Muscle of leg (tissue), 11 donors: ENCODE results near the gene POGLUT3. TPM values are rescaled to one million over a fixed set of nuclear protein-coding genes. Genes with fewer than 3 reads are reported as not detected.

Experiments
- DNase-seq: peaks from one replicate; pipeline ENCODE4 v3.0.0; 2013
- H3K27ac ChIP-seq: one replicate; pipeline ENCODE4 v1.5.1; 2013; ENCODE audit warnings: mild to moderate bottlenecking, low read length, control low read depth
- H3K27me3 ChIP-seq: one replicate; pipeline ENCODE4 v1.6.1; 2013; ENCODE audit warnings: low read length; ENCODE audit not compliant: control insufficient read depth, insufficient read depth
- H3K36me3 ChIP-seq: one replicate; pipeline ENCODE4 v1.6.1; 2013; ENCODE audit warnings: low read length; ENCODE audit not compliant: control insufficient read depth, insufficient read depth
- H3K4me1 ChIP-seq: one replicate; pipeline ENCODE4 v1.6.1; 2013; ENCODE audit warnings: low read length; ENCODE audit not compliant: control insufficient read depth, insufficient read depth
- H3K4me3 ChIP-seq: one replicate; pipeline ENCODE4 v1.5.1; 2013; ENCODE audit warnings: low read length, control low read depth
- H3K9me3 ChIP-seq: replicated peaks from 2 replicates; pipeline ENCODE4 v1.6.1; 2013; ENCODE audit warnings: low read depth, low read length; ENCODE audit not compliant: control insufficient read depth
- WGBS: methylation state at CpG from one replicate; pipeline ENCODE4 v1.1.5; 2013; ENCODE audit warnings: missing lambda C conversion rate; ENCODE audit not compliant: insufficient coverage; 5-methylcytosine and 5-hydroxymethylcytosine counted together
- polyA plus RNA-seq, 8 donors: library from polyadenylated mRNA; unstranded; fragments of 120-200 nt; gene quantifications; one replicate each; pipeline versions ENCODE4 v1.2.1 to v1.2.3, GENCODE V29; 2013; ENCODE audit warnings: inconsistent platforms in 1 of 8, low replicate concordance in 1 of 8; ENCODE audit not compliant: insufficient read length in 8 of 8, insufficient read depth in 1 of 8
- total RNA-seq: library from RNA; stranded (reverse); fragments of 120-200 nt; gene quantifications from one replicate; pipeline ENCODE4 v1.2.4, GENCODE V29; 2013

The POGLUT3 gene
- total and polyA plus RNA-seq, 9 donors = 41.2 to 81.2 (median 56.1) TPM

GRCh38 chr11:108534274-108534882 lies 36.2 kb upstream of the POGLUT3 start:
- DNase-seq = no peak
- Histone ChIP-seq H3K36me3 (no peaks in the 10 kb centered on the region), H3K4me1 (no peaks in the 10 kb centered on the region), H3K27me3 (no peaks in the 10 kb centered on the region), H3K9me3 (no peaks in the 10 kb centered on the region), H3K27ac (no peak overlapping the region), H3K4me3 (no peak overlapping the region)
- WGBS = no CpG with 5 or more reads among the region's 2 CpGs

DNA sequence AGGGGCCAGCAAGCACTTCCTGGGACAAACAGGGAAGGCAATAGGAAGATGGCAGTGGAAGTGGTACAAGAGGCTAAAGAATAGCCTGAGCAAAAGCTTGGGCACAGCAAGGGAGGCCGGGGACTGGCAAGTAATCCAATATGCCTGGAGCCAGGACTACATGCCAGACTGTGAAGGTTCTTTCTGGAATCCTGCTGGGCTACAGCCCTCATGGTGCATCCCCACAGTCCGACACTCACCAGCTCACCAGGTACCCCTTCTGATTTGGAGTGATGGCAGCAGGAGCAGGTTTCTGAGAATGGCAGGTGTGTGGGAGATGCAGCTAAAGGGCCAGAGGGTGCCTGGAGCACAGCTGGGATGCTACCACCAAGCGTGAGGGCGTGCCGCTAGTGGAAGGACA lies 32.2 kb upstream of the POGLUT3 start:
- WGBS = 96% methylated on average over 4 of the region's 5 CpGs
- no peak overlapping the region for H3K4me3 ChIP-seq
- no peak for DNase-seq
- H3K27me3 ChIP-seq = no peaks in the 10 kb centered on the region
- no peaks in the 10 kb centered on the region for H3K9me3 ChIP-seq
- H3K4me1 ChIP-seq = no peaks in the 10 kb centered on the region
- no peak overlapping the region for H3K27ac ChIP-seq
- no peaks in the 10 kb centered on the region for H3K36me3 ChIP-seq

GRCh38 chr11:108527382-108527781 lies 29.2 kb upstream of the POGLUT3 start:
- Histone ChIP-seq H3K27me3 (no peaks in the 10 kb centered on the region), H3K9me3 (no peaks in the 10 kb centered on the region), H3K4me3 (no peak overlapping the region), H3K4me1 (no peaks in the 10 kb centered on the region), H3K27ac (no peak overlapping the region), H3K36me3 (no peaks in the 10 kb centered on the region)
- no peak for DNase-seq
- 76% methylated on average over 4 of the region's 6 CpGs for whole genome bisulfite sequencing

- Histone ChIP-seq H3K4me3 (no peak overlapping the region), H3K36me3 (no peaks in the 10 kb centered on the region), H3K27me3 (no peaks in the 10 kb centered on the region), H3K27ac (no peak overlapping the region), H3K4me1 (no peaks in the 10 kb centered on the region), H3K9me3 (no peaks in the 10 kb centered on the region)
- WGBS = 80% methylated on average over 1 of the region's 1 CpG
- no peak for DNase-seq
Observed at GRCh38 chr11:108525161-108525560, 27.0 kb upstream of the POGLUT3 start.

- DNase-seq = no peak
- no peak overlapping the region for H3K4me3 ChIP-seq
- no peaks in the 10 kb centered on the region for H3K36me3 ChIP-seq
- no peaks in the 10 kb centered on the region for H3K9me3 ChIP-seq
- H3K27ac ChIP-seq = no peak overlapping the region
- H3K4me1 ChIP-seq = no peaks in the 10 kb centered on the region
- H3K27me3 ChIP-seq = no peaks in the 10 kb centered on the region
Observed at GRCh38 chr11:108524422-108524821, 26.2 kb upstream of the POGLUT3 start.

DNA sequence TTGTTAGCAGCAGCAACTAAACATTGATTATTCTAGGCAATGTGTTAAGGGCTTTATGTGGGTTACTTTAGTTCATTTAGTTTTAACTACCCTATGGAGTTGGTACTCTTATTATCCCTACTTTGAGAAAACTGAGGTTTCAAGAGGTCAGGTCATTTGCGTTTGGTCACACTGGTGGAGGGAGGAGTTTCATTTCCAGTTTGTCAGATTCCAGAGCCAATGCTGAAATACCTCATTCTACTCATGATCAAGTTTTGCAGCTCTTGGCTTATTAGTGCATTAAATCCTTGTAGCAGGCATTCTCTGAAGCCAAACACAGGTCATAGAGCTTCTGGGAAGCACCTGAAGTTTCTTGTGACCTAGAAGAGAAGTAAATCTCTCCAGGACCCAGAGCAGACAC lies 24.1 kb upstream of the POGLUT3 start:
- Histone ChIP-seq H3K4me1 (no peaks in the 10 kb centered on the region), H3K9me3 (no peaks in the 10 kb centered on the region), H3K4me3 (no peak overlapping the region), H3K27ac (no peak overlapping the region), H3K36me3 (no peaks in the 10 kb centered on the region), H3K27me3 (no peaks in the 10 kb centered on the region)
- WGBS = no CpG with 5 or more reads among the region's 1 CpG
- no peak for DNase-seq

DNA sequence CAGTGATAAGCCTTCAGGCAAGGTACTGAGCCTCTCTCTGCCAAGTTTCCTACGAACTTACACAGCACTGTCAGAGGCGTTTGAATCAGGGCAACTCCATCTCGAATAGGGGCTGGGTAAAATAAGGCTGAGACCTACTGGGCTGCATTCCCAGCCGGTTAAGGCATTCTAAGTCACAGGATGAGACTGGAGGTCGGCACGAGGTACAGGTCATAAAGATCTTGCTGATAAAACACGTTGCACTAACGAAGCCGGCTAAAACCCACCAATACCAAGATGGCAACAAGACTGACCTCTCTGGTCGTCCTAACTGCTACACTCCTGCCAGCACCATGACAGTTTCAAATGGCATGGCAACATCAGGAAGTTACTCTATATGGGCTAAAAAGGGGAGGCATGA lies 20.4 kb upstream of the POGLUT3 start:
- WGBS = 50% methylated on average over 9 of the region's 10 CpGs
- no peak overlapping the region for H3K4me3 ChIP-seq
- no peak overlapping the region for H3K27ac ChIP-seq
- no peaks in the 10 kb centered on the region for H3K36me3 ChIP-seq
- no peaks in the 10 kb centered on the region for H3K27me3 ChIP-seq
- no peaks in the 10 kb centered on the region for H3K9me3 ChIP-seq
- DNase-seq = no peak
- H3K4me1 ChIP-seq = no peaks in the 10 kb centered on the region

GRCh38 chr11:108516125-108516524 lies 17.9 kb upstream of the POGLUT3 start:
- Histone ChIP-seq H3K27ac (no peak overlapping the region), H3K4me3 (no peak overlapping the region), H3K9me3 (no peaks in the 10 kb centered on the region), H3K27me3 (no peaks in the 10 kb centered on the region), H3K4me1 (no peaks in the 10 kb centered on the region), H3K36me3 (no peaks in the 10 kb centered on the region)
- 95% methylated on average over 4 of the region's 4 CpGs for WGBS
- DNase-seq = no peak

DNA sequence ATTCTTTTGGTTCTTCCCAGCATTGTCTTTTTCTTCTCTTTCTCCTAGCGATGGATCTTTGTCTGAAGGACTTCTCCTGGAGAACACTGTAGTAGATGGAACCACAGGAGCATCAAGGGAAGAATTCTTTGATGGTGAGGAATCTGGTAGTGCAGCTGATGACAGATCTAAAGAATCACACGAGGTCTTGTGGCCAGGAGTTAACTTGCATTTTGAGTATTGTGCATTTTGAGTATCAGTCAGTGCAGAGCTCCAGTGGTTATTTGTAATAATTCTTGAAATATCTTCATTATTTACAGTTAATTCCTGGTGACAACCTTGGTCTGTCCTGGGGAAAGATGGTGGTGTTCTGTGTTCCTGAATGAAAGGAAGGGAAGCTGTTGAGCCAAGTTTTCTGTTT lies 14.5 kb upstream of the POGLUT3 start:
- Histone ChIP-seq H3K27ac (no peak overlapping the region), H3K27me3 (no peaks in the 10 kb centered on the region)

DNA sequence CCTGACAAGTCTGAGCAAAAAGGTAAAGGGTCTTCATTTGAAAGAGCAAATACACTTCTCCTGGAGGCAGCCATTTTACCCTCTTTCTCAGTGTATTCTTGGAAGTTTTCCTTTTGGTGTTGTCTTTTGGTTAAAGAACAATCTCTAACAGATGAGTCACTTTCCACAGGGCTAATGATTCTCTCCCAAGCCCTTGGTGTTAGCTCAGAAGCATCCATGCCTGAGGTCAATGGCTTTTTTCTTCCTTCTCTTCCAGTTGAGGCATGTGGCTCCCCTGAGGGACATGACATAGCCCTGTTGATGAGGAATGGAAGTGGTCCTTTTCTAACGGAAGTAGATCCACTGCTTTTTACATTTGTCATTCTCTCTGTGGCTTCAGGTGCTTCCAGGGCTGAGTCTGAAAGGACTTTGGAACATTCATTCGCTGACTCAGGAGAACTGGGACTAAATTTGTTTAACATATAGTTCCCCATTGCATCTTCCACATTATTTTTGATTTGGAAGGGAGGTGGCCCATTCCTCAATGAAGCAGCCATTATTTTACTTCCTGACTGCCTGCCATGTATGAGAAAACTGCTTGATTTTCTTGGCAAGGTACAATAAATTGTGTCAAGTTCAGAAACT lies 13.8 kb upstream of the POGLUT3 start:
- H3K9me3 ChIP-seq = no peaks in the 10 kb centered on the region
- no peak overlapping the region for H3K27ac ChIP-seq
- no peaks in the 10 kb centered on the region for H3K27me3 ChIP-seq
- H3K36me3 ChIP-seq = no peaks in the 10 kb centered on the region
- DNase-seq = no peak
- H3K4me1 ChIP-seq = no peaks in the 10 kb centered on the region
- WGBS = no CpG with 5 or more reads among the region's 2 CpGs
- no peak overlapping the region for H3K4me3 ChIP-seq

More for the DNA sequence above, 14.5 kb upstream of the POGLUT3 start:
- DNase-seq = no peak
- no peaks in the 10 kb centered on the region for H3K4me1 ChIP-seq
- no CpG with 5 or more reads among the region's 2 CpGs for WGBS
- H3K4me3 ChIP-seq = no peak overlapping the region
- no peaks in the 10 kb centered on the region for H3K9me3 ChIP-seq
- H3K36me3 ChIP-seq = no peaks in the 10 kb centered on the region
